SK-N-MC (cell line): Measurements from ENCODE around the gene STH.

Experiments
- DNase-seq: peaks from one replicate; pipeline ENCODE4 v3.0.0-alpha.2; 2011; ENCODE audit warnings: low read depth, low spot score
- H3K27ac ChIP-seq: fragments of 200-600 bp; sonication (generic); 2 replicates; pipeline ENCODE4 v1.5.1; 2016; ENCODE audit warnings: mixed run types
- H3K36me3 ChIP-seq: fragments of 200-600 bp; sonication (generic); 2 replicates; pipeline ENCODE4 v1.6.1; 2017; ENCODE audit warnings: antibody characterized with exemption, low read length, mixed read lengths; ENCODE audit not compliant: insufficient read depth
- H3K4me3 ChIP-seq: fragments of 200-600 bp; sonication (generic); 2 replicates; pipeline ENCODE4 v1.5.1; 2016
- H3K9ac ChIP-seq: fragments of 200-600 bp; sonication (generic); 2 replicates; pipeline ENCODE4 v1.8.0; 2017; ENCODE audit warnings: mixed run types, mixed read lengths; ENCODE audit not compliant: insufficient read length
- H3K9me3 ChIP-seq: fragments of 200-600 bp; sonication (generic); 2 replicates; pipeline ENCODE4 v1.6.1; 2017; ENCODE audit warnings: low read depth, mild to moderate bottlenecking, antibody characterized with exemption, low read length, moderate library complexity, mixed read lengths
- EZH2 ChIP-seq: fragments of 200-600 bp; sonication (generic); IDR thresholded peaks from one replicate; pipeline ENCODE4 v1.6.1; 2017; ENCODE audit warnings: antibody characterized with exemption
- FOXP2 ChIP-seq: optimal IDR thresholded peaks from 2 replicates; pipeline ENCODE3; 2011; ENCODE audit warnings: mild to moderate bottlenecking, moderate library complexity; ENCODE audit not compliant: insufficient read depth; ENCODE audit errors: extremely low read length, control extremely low read depth
- POLR2AphosphoS5 ChIP-seq: IDR thresholded peaks from 2 replicates; pipeline ENCODE4 v1.6.1; 2012; ENCODE audit warnings: mild to moderate bottlenecking, low read depth, low read length, borderline replicate concordance

STH gene

GRCh38 chr17:45998987-45999899 is at the start of gene STH:
Gene STH, plus strand, starts transcription at chr17:45999250. Its CDS starts 30 bp downstream, at chr17:45999280.
- no peak within 1 kb of the TSS for H3K4me3 ChIP-seq
- DNase-seq = no peak
- H3K27ac ChIP-seq = peak within 1 kb of the TSS; percentile 6; the same call in 1 of the 2 replicates
- H3K9me3 ChIP-seq = no peaks in the 10 kb centered on the region
- no peak within 1 kb of the TSS for H3K9ac ChIP-seq
- TF ChIP-seq FOXP2 = no peak
- no peak for TF ChIP-seq POLR2AphosphoS5
- H3K36me3 ChIP-seq = peaks cover 14% of the 10 kb centered on the region

GRCh38 chr17:45949755-45950320 is 49.2 kb upstream of the STH start:
- no peak overlapping the region for H3K4me3 ChIP-seq
- H3K27ac ChIP-seq = peak overlapping the region; percentile 90
- no peak overlapping the region for H3K9ac ChIP-seq
- H3K36me3 ChIP-seq = peaks cover 3% of the 10 kb centered on the region; the same call in 1 of the 2 replicates
- no peak for DNase-seq
- TF ChIP-seq FOXP2 (no peak), EZH2 (no peak), POLR2AphosphoS5 (no peak)
- H3K9me3 ChIP-seq = no peaks in the 10 kb centered on the region

- TF ChIP-seq POLR2AphosphoS5 (no peak), FOXP2 (no peak), EZH2 (no peak)
- H3K27ac ChIP-seq = peak overlapping the region; percentile 88
- DNase-seq = no peak
- H3K9me3 ChIP-seq = no peaks in the 10 kb centered on the region
- H3K9ac ChIP-seq = no peak overlapping the region
- H3K4me3 ChIP-seq = no peak overlapping the region
- no peaks in the 10 kb centered on the region for H3K36me3 ChIP-seq
These were observed 48.2 kb upstream of the STH start for GRCh38 chr17:45950888-45951287.

GRCh38 chr17:45951403-45951802 is 47.6 kb upstream of the STH start:
- Histone ChIP-seq H3K9me3 (no peaks in the 10 kb centered on the region), H3K27ac (peak overlapping the region; percentile 88), H3K36me3 (no peaks in the 10 kb centered on the region), H3K9ac (peak overlapping the region; percentile 29), H3K4me3 (peak overlapping the region; percentile 25; the same call in 1 of the 2 replicates)
- no peak for DNase-seq
- TF ChIP-seq FOXP2 (no peak), POLR2AphosphoS5 (no peak), EZH2 (no peak)

- H3K9ac ChIP-seq = peak overlapping the region; percentile 29
- TF ChIP-seq FOXP2 (no peak), EZH2 (no peak)
These were observed 47.1 kb upstream of the STH start for GRCh38 chr17:45951941-45952340.

GRCh38 chr17:45952814-45953320 is 46.2 kb upstream of the STH start:
- TF ChIP-seq POLR2AphosphoS5 = no peak
- TF ChIP-seq FOXP2 = no peak
- no peak for TF ChIP-seq EZH2
- H3K9ac ChIP-seq = no peak overlapping the region
- no peak overlapping the region for H3K4me3 ChIP-seq
- DNase-seq = no peak
- no peaks in the 10 kb centered on the region for H3K36me3 ChIP-seq
- no peak overlapping the region for H3K27ac ChIP-seq
- no peaks in the 10 kb centered on the region for H3K9me3 ChIP-seq

More at GRCh38 chr17:45951941-45952340, 47.1 kb upstream of the STH start:
- peak overlapping the region; percentile 88 for H3K27ac ChIP-seq
- no peaks in the 10 kb centered on the region for H3K9me3 ChIP-seq
- no peak for DNase-seq
- H3K36me3 ChIP-seq = no peaks in the 10 kb centered on the region
- H3K4me3 ChIP-seq = no peak overlapping the region; the same call in 1 of the 2 replicates

GRCh38 chr17:45953561-45953960 is 45.5 kb upstream of the STH start:
- Histone ChIP-seq H3K36me3 (no peaks in the 10 kb centered on the region), H3K4me3 (no peak overlapping the region), H3K9me3 (no peaks in the 10 kb centered on the region), H3K27ac (peak overlapping the region; percentile 62), H3K9ac (no peak overlapping the region)
- DNase-seq = no peak
- TF ChIP-seq FOXP2 = no peak
- no peak for TF ChIP-seq POLR2AphosphoS5
- no peak for TF ChIP-seq EZH2

- DNase-seq = no peak
- no peaks in the 10 kb centered on the region for H3K36me3 ChIP-seq
- no peaks in the 10 kb centered on the region for H3K9me3 ChIP-seq
- no peak overlapping the region for H3K4me3 ChIP-seq
- no peak overlapping the region for H3K27ac ChIP-seq
- TF ChIP-seq EZH2 (no peak), FOXP2 (no peak), POLR2AphosphoS5 (no peak)
- no peak overlapping the region for H3K9ac ChIP-seq
These were observed 44.1 kb upstream of the STH start for GRCh38 chr17:45954914-45955313.
